HCT116 (cell line): ENCODE data around the gene ESRRB. TPM values are rescaled to one million over a fixed set of nuclear protein-coding genes. Genes with fewer than 3 reads are reported as not detected.

Experiments used
- ATAC-seq: fragments of 200-7000 bp; cut with Tn5 transposase; 2 replicates; pipeline ENCODE4 v1.9.1; 2020; ENCODE audit warnings: mild to moderate bottlenecking, moderate library complexity
- BruUV-seq: library from RNA; stranded (reverse); fragments of 400-500 nt; replicated peaks from 2 replicates; lab custom pipeline; 2021; lab: Mats Ljungman, UMichigan
- CTCF ChIA-PET: fragments of 300-600 bp; sonication (Branson Sonifier 250); formaldehyde crosslinking; loops from one replicate; lab custom pipeline; 2021; ENCODE audit warnings: antibody characterized with exemption; lab: Charles Lee
- POLR2A ChIA-PET: fragments of 300-600, 350-600 bp; sonication (Branson Sonifier 250); formaldehyde crosslinking; loops from one replicate; lab custom pipeline; 2021; ENCODE audit warnings: antibody characterized with exemption; lab: Charles Lee
- RAD21 ChIA-PET, 2 experiments: fragments of 300-600 bp; sonication (Branson Sonifier 250); formaldehyde crosslinking; loops; one replicate each; lab custom pipeline; 2023; ENCODE audit warnings: low total read pairs in 2 of 2; ENCODE audit not compliant: uncharacterized antibody in 2 of 2, unreplicated experiment in 2 of 2, low non-redundant PET in 1 of 2; lab: Charles Lee
- DNase-seq: peaks from one replicate; pipeline ENCODE4 v3.0.0-alpha.2; 2010; ENCODE audit warnings: low read depth, low spot score
- H2AFZ ChIP-seq: fragments of 200-600 bp; shearing (Covaris generic), sonication (generic); 2 replicates; pipeline ENCODE4 v1.6.1; 2017; ENCODE audit warnings: low read depth, mixed run types, mixed read lengths, antibody characterized with exemption, low read length; ENCODE audit not compliant: poor library complexity, severe bottlenecking
- H3K27ac ChIP-seq: 2 replicates; pipeline ENCODE4 v1.5.1; 2012; ENCODE audit warnings: low read depth, low read length
- H3K27me3 ChIP-seq: fragments of 200-600 bp; sonication (generic); 2 replicates; pipeline ENCODE4 v1.6.1; 2016; ENCODE audit warnings: mixed run types, low read length, mixed read lengths; ENCODE audit not compliant: insufficient read depth
- H3K36me3 ChIP-seq, 2 experiments: fragments of 200-500 bp in 1 of 2; fragments of 200-600 bp in 1 of 2; sonication (Bioruptor generic) in 1 of 2; sonication (generic) in 1 of 2; 2 replicates each; pipeline versions ENCODE4 v1.5.1 to v1.6.1; 2014 to 2016; ENCODE audit warnings: low read length in 2 of 2, inconsistent platforms in 1 of 2, mixed read lengths in 1 of 2, mixed run types in 1 of 2; ENCODE audit not compliant: insufficient read depth in 2 of 2, control insufficient read depth in 1 of 2
- H3K4me1 ChIP-seq, 2 experiments: fragments of 200-600 bp in 1 of 2; sonication (generic) in 1 of 2; 2 replicates each; pipeline versions ENCODE4 v1.5.1 to v1.6.1; 2012 to 2017; ENCODE audit warnings: low read length in 2 of 2, inconsistent platforms in 1 of 2, mild to moderate bottlenecking in 1 of 2, mixed read lengths in 1 of 2, mixed run types in 1 of 2, moderate library complexity in 1 of 2; ENCODE audit not compliant: insufficient read depth in 2 of 2, control insufficient read depth in 1 of 2
- H3K4me2 ChIP-seq: fragments of 200-600 bp; sonication (generic); 2 replicates; pipeline ENCODE4 v1.6.1; 2017; ENCODE audit warnings: mixed run types, low read length, mixed read lengths
- H3K4me3 ChIP-seq, 2 experiments: fragments of 200-600 bp in 1 of 2; sonication (generic) in 1 of 2; replicated peaks in 1 of 2; 2 replicates each; pipeline ENCODE4 v1.5.1; 2011 to 2016; ENCODE audit warnings: low read length in 2 of 2, control low read depth in 1 of 2, low read depth in 1 of 2, mild to moderate bottlenecking in 1 of 2, mixed read lengths in 1 of 2, mixed run types in 1 of 2
- H3K79me2 ChIP-seq: fragments of 200-600 bp; sonication (generic); 2 replicates; pipeline ENCODE4 v1.6.1; 2017; ENCODE audit warnings: mild to moderate bottlenecking, mixed run types, low read length, moderate library complexity, mixed read lengths; ENCODE audit not compliant: insufficient read depth
- H3K9ac ChIP-seq: fragments of 200-600 bp; sonication (generic); 2 replicates; pipeline ENCODE4 v1.6.1; 2016; ENCODE audit warnings: low read length, mixed read lengths
- H3K9me2 ChIP-seq: fragments of 200-600 bp; sonication (generic), shearing (Covaris generic); 2 replicates; pipeline ENCODE4 v1.6.1; 2017; ENCODE audit warnings: mixed run types, mild to moderate bottlenecking, moderate library complexity; ENCODE audit not compliant: insufficient read depth
- H3K9me3 ChIP-seq, 2 experiments: fragments of 200-500 bp in 1 of 2; fragments of 200-600 bp in 1 of 2; sonication (Bioruptor generic) in 1 of 2; sonication (generic) in 1 of 2; 2 replicates each; pipeline ENCODE4 v1.6.1; 2014 to 2017; ENCODE audit warnings: low read length in 2 of 2, mixed read lengths in 2 of 2, inconsistent platforms in 1 of 2, low read depth in 1 of 2, mild to moderate bottlenecking in 1 of 2, mixed run types in 1 of 2, moderate library complexity in 1 of 2; ENCODE audit not compliant: control insufficient read depth in 1 of 2, insufficient read depth in 1 of 2
- H4K20me1 ChIP-seq: fragments of 200-600 bp; sonication (generic), shearing (Covaris generic); 2 replicates; pipeline ENCODE4 v1.6.1; 2017; ENCODE audit warnings: mixed run types, mild to moderate bottlenecking, moderate library complexity; ENCODE audit not compliant: insufficient read depth
- ATF3 ChIP-seq: IDR thresholded peaks from 2 replicates; pipeline ENCODE4 v1.6.1; 2012
- CBX3 ChIP-seq: IDR thresholded peaks from 2 replicates; pipeline ENCODE4 v1.6.1; 2012; ENCODE audit warnings: low read depth
- CEBPB ChIP-seq: IDR thresholded peaks from 2 replicates; pipeline ENCODE4 v1.6.1; 2012; ENCODE audit warnings: low read depth
- ELF1 ChIP-seq: IDR thresholded peaks from 2 replicates; pipeline ENCODE4 v1.6.1; 2012; ENCODE audit warnings: low read depth, borderline replicate concordance
- EZH2phosphoT487 ChIP-seq: fragments of 200-600 bp; IDR thresholded peaks from 2 replicates; pipeline ENCODE4 v1.6.1; 2018; ENCODE audit warnings: antibody characterized with exemption, borderline replicate concordance
- MAX ChIP-seq: IDR thresholded peaks from 2 replicates; pipeline ENCODE4 v1.6.1; 2012
- POLR2A ChIP-seq: IDR thresholded peaks from 2 replicates; pipeline ENCODE4 v1.7.0; 2011; ENCODE audit warnings: borderline replicate concordance; ENCODE audit not compliant: insufficient read depth, insufficient read length; ENCODE audit errors: extremely low read depth
- SIN3A ChIP-seq: IDR thresholded peaks from 2 replicates; pipeline ENCODE4 v1.6.1; 2012; ENCODE audit warnings: low read depth
- YY1 ChIP-seq: IDR thresholded peaks from 2 replicates; pipeline ENCODE4 v1.6.1; 2011; ENCODE audit warnings: low read length, low read depth, moderate library complexity, mild to moderate bottlenecking; ENCODE audit not compliant: insufficient replicate concordance; ENCODE audit errors: extremely low read depth
- ZBTB33 ChIP-seq: IDR thresholded peaks from 2 replicates; pipeline ENCODE4 v1.6.1; 2011; ENCODE audit warnings: mild to moderate bottlenecking, low read length, moderate library complexity; ENCODE audit not compliant: insufficient replicate concordance; ENCODE audit errors: extremely low read depth
- ZNF274 ChIP-seq: fragments of 200-500 bp; sonication (Bioruptor generic); IDR thresholded peaks from 2 replicates; pipeline ENCODE4 v1.6.1; 2014; ENCODE audit warnings: mild to moderate bottlenecking, low read depth, low read length, inconsistent platforms
- intact Hi-C: fragments of 100-400 bp; cut with micrococcal nuclease; formaldehyde crosslinking; loops from 2 replicates; pipeline ENCODE4 v1.10.0; 2022
- total RNA-seq: library from RNA; stranded (reverse); gene quantifications from one replicate; pipeline ENCODE4 v1.2.1, GENCODE V29; 2021; ENCODE audit not compliant: unreplicated experiment
- TF ChIP-seq, protein P1 (sequence below), 3 experiments: fragments of 200-600 bp in 1 of 3; sonication (generic) in 1 of 3; IDR thresholded peaks in 2 of 3; conservative IDR thresholded peaks in 1 of 3; 2 replicates each; pipeline ENCODE4 v1.5.1; 2012 to 2017; ENCODE audit warnings: low read depth in 2 of 3, low read length in 2 of 3, antibody characterized with exemption in 1 of 3, borderline replicate concordance in 1 of 3, control low read depth in 1 of 3, mild to moderate bottlenecking in 1 of 3, mixed read lengths in 1 of 3, mixed run types in 1 of 3, moderate library complexity in 1 of 3; ENCODE audit not compliant: insufficient read depth in 1 of 3

The ESRRB gene
- total RNA-seq, 1 experiment from 2014 or later: 1.9 TPM

GRCh38 chr14:76333664-76334063 lies 42.3 kb upstream of the ESRRB start:
- Histone ChIP-seq H3K27me3 (no peaks in the 10 kb centered on the region), H3K4me1 (no peaks in the 10 kb centered on the region), H2AFZ (no peak overlapping the region), H3K27ac (no peak overlapping the region), H3K9ac (no peak overlapping the region), H3K4me3 (no peak overlapping the region), H3K9me3 (no peaks in the 10 kb centered on the region), H3K36me3 (no peaks in the 10 kb centered on the region), H3K79me2 (no peaks in the 10 kb centered on the region), H3K9me2 (no peaks in the 10 kb centered on the region), H3K4me2 (no peak overlapping the region), H4K20me1 (no peaks in the 10 kb centered on the region)
- ChIA-PET POLR2A (no interaction called here), RAD21 (no interaction called here), CTCF (no interaction called here)
- ATAC-seq (no peak), DNase-seq (no peak)
- intact Hi-C loops: no loop called here
- TF ChIP-seq, protein P1, sequence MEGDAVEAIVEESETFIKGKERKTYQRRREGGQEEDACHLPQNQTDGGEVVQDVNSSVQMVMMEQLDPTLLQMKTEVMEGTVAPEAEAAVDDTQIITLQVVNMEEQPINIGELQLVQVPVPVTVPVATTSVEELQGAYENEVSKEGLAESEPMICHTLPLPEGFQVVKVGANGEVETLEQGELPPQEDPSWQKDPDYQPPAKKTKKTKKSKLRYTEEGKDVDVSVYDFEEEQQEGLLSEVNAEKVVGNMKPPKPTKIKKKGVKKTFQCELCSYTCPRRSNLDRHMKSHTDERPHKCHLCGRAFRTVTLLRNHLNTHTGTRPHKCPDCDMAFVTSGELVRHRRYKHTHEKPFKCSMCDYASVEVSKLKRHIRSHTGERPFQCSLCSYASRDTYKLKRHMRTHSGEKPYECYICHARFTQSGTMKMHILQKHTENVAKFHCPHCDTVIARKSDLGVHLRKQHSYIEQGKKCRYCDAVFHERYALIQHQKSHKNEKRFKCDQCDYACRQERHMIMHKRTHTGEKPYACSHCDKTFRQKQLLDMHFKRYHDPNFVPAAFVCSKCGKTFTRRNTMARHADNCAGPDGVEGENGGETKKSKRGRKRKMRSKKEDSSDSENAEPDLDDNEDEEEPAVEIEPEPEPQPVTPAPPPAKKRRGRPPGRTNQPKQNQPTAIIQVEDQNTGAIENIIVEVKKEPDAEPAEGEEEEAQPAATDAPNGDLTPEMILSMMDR (IDR thresholded peaks at IDR 0.05 in 2 of 3, conservative IDR thresholded peaks at IDR 0.05 in 1 of 3; ENCODE audit: borderline replicate concordance in 1 of 3, insufficient read depth in 1 of 3, low read depth in 2 of 3, low read length in 2 of 3): no peak
- TF ChIP-seq POLR2A: no peak
- no peak for TF ChIP-seq MAX
- BruUV-seq: no TSS peak

DNA sequence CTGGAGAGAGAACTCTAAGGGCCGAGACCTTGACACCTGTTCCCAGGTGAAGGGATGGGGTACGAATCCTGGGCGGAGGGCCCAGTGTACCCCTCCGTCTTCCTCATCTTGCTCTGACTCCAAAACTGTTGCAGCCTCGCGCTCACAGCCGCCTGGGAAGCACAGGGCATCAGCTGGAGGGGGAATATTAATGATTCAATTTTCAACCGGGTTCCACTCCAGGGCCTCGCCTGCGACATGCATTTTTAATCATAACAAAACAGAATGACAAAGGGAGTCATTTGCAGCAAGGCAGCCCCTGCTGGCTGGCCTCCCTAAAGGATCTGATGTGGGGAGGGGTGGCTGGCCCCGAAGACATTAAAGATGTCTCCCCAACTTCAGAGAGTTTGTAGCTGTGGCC lies 41.6 kb upstream of the ESRRB start:
- BruUV-seq: no TSS peak
- Histone ChIP-seq H3K4me3 (no peak overlapping the region), H3K79me2 (no peaks in the 10 kb centered on the region), H3K36me3 (no peaks in the 10 kb centered on the region), H3K4me2 (no peak overlapping the region), H2AFZ (no peak overlapping the region), H3K9me2 (no peaks in the 10 kb centered on the region), H3K9me3 (no peaks in the 10 kb centered on the region), H4K20me1 (no peaks in the 10 kb centered on the region), H3K4me1 (no peaks in the 10 kb centered on the region), H3K9ac (no peak overlapping the region), H3K27me3 (no peaks in the 10 kb centered on the region), H3K27ac (no peak overlapping the region)
- intact Hi-C loops: no loop called here
- RAD21 ChIA-PET: no interaction called here
- POLR2A ChIA-PET: no interaction called here
- ATAC-seq (no peak), DNase-seq (no peak)
- CTCF ChIA-PET: no interaction called here
- TF ChIP-seq EZH2phosphoT487 (no peak), MAX (no peak), CBX3 (no peak), CEBPB (no peak), ZBTB33 (no peak), ZNF274 (no peak), ATF3 (no peak), YY1 (no peak), SIN3A (no peak), ELF1 (no peak)
- TF ChIP-seq, protein P1 (IDR thresholded peaks at IDR 0.05 in 2 of 3, conservative IDR thresholded peaks at IDR 0.05 in 1 of 3; ENCODE audit: borderline replicate concordance in 1 of 3, insufficient read depth in 1 of 3, low read depth in 2 of 3, low read length in 2 of 3): no peak
